DOHH2 (cell line): ENCODE measurements around the gene VPS9D1.

Experiments used
- H3F3A ChIP-seq: fragments of 200-600 bp; sonication (generic), shearing (Covaris generic); 2 replicates; pipeline ENCODE4 v1.6.0; 2016; ENCODE audit warnings: antibody characterized with exemption, mild to moderate bottlenecking; ENCODE audit not compliant: control insufficient read depth, insufficient read depth
- H3K27ac ChIP-seq: fragments of 200-600 bp; sonication (generic); 2 replicates; pipeline ENCODE4 v1.5.1; 2014; ENCODE audit warnings: low read depth, mild to moderate bottlenecking, low read length, moderate library complexity
- H3K27me3 ChIP-seq: fragments of 200-600 bp; sonication (generic); 2 replicates; pipeline ENCODE4 v1.6.1; 2014; ENCODE audit warnings: mild to moderate bottlenecking, low read length, mixed read lengths; ENCODE audit not compliant: control insufficient read depth
- H3K36me3 ChIP-seq: fragments of 200-600 bp; sonication (generic); 2 replicates; pipeline ENCODE4 v1.6.1; 2014; ENCODE audit warnings: mild to moderate bottlenecking, low read length, moderate library complexity, mixed read lengths; ENCODE audit not compliant: control insufficient read depth
- H3K4me1 ChIP-seq: fragments of 200-600 bp; sonication (generic); 2 replicates; pipeline ENCODE4 v1.6.1; 2014; ENCODE audit warnings: mild to moderate bottlenecking, low read length, mixed read lengths; ENCODE audit not compliant: control insufficient read depth
- H3K4me2 ChIP-seq: fragments of 200-600 bp; sonication (generic); 2 replicates; pipeline ENCODE4 v1.6.0; 2014; ENCODE audit warnings: mild to moderate bottlenecking, low read length, moderate library complexity
- H3K4me3 ChIP-seq: fragments of 200-600 bp; sonication (generic); 2 replicates; pipeline ENCODE4 v1.5.1; 2014; ENCODE audit warnings: mild to moderate bottlenecking, low read length, mixed read lengths
- H3K79me2 ChIP-seq: fragments of 200-600 bp; sonication (generic); 2 replicates; pipeline ENCODE4 v1.6.1; 2014; ENCODE audit warnings: mild to moderate bottlenecking, low read length, mixed read lengths; ENCODE audit not compliant: control insufficient read depth
- H3K9me2 ChIP-seq: fragments of 200-600 bp; sonication (generic); replicated peaks from 2 replicates; pipeline ENCODE4 v1.6.1; 2014; ENCODE audit warnings: mild to moderate bottlenecking, low read length, mixed read lengths; ENCODE audit not compliant: control insufficient read depth
- H3K9me3 ChIP-seq: fragments of 200-600 bp; sonication (generic); 2 replicates; pipeline ENCODE4 v1.6.1; 2014; ENCODE audit warnings: antibody characterized with exemption, low read length, mixed read lengths; ENCODE audit not compliant: control insufficient read depth, insufficient read depth
- H4K20me1 ChIP-seq: fragments of 200-600 bp; sonication (generic); 2 replicates; pipeline ENCODE4 v1.6.0; 2014; ENCODE audit warnings: low read depth, mild to moderate bottlenecking, antibody characterized with exemption, low read length, moderate library complexity; ENCODE audit not compliant: control insufficient read depth, insufficient read depth
- EZH2phosphoT487 ChIP-seq: fragments of 200-600 bp; sonication (generic); IDR thresholded peaks from 2 replicates; pipeline ENCODE4 v1.6.1; 2017; ENCODE audit warnings: borderline replicate concordance, mild to moderate bottlenecking, antibody characterized with exemption, low read length, moderate library complexity, mixed read lengths
- TF ChIP-seq, protein P1 (sequence below): fragments of 200-600 bp; sonication (generic); IDR thresholded peaks from one replicate; pipeline ENCODE4 v1.5.1; 2014; ENCODE audit warnings: antibody characterized with exemption, mild to moderate bottlenecking, low read depth, low read length; ENCODE audit not compliant: poor library complexity, severe bottlenecking

The VPS9D1 gene

DNA sequence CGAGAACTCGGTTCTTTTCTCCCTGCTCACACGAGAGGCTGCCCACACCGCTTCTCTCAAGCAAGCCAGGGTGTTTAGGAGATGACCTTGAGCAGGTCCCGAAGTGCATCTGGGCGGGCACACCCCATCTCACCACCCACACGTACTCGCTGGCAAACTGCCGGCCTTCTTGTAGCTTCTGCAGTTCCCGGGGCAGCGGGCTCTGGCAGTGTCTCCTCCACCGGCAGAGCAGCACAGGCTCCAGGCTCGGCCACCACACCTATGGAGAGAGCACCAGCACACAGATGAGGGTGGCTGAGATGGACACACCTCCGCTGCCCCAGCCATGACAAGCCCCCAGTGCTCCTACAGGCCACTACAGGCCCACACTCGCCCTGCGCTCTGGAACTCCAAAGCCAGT is 24.1 kb upstream of the VPS9D1 start:
- no peaks in the 10 kb centered on the region for H3K79me2 ChIP-seq
- 0 out of 2 replicates have a peak, but pooled peaks cover 4% of the 10 kb centered on the region for H3F3A ChIP-seq
- H3K4me2 ChIP-seq, result no peak overlapping the region
- TF ChIP-seq, protein P1, sequence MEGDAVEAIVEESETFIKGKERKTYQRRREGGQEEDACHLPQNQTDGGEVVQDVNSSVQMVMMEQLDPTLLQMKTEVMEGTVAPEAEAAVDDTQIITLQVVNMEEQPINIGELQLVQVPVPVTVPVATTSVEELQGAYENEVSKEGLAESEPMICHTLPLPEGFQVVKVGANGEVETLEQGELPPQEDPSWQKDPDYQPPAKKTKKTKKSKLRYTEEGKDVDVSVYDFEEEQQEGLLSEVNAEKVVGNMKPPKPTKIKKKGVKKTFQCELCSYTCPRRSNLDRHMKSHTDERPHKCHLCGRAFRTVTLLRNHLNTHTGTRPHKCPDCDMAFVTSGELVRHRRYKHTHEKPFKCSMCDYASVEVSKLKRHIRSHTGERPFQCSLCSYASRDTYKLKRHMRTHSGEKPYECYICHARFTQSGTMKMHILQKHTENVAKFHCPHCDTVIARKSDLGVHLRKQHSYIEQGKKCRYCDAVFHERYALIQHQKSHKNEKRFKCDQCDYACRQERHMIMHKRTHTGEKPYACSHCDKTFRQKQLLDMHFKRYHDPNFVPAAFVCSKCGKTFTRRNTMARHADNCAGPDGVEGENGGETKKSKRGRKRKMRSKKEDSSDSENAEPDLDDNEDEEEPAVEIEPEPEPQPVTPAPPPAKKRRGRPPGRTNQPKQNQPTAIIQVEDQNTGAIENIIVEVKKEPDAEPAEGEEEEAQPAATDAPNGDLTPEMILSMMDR, result no peak
- TF ChIP-seq EZH2phosphoT487, result no peak
- H3K4me1 ChIP-seq, result no peaks in the 10 kb centered on the region
- H3K9me2 ChIP-seq, result no peaks in the 10 kb centered on the region
- no peak overlapping the region for H3K27ac ChIP-seq
- H4K20me1 ChIP-seq, result no peaks in the 10 kb centered on the region
- no peaks in the 10 kb centered on the region for H3K9me3 ChIP-seq
- no peak overlapping the region for H3K4me3 ChIP-seq
- H3K36me3 ChIP-seq, result peaks cover 92% of the 10 kb centered on the region
- H3K27me3 ChIP-seq, result no peaks in the 10 kb centered on the region

DNA sequence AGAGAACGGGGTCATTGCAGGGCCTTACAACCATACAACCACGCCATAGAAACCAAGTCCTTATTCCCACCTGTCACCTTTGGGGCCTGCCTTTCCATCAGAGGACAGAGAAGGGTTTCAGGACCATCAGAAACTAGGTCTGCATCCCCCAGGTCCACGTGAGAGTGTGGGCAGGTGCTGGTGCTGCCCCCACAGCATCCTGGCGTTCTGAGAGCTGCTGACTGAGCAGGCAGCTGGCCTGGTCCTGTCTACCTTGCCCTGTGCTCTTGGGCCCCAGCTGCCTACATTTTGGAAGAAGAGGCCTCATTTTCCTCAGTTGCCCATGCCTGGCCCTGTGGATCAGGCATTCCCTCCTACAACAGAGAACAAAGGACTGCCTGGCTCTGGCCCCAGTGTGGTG is 22.2 kb upstream of the VPS9D1 start:
- Histone ChIP-seq H3F3A (0 out of 2 replicates have a peak, but pooled peaks cover 4% of the 10 kb centered on the region), H3K9me2 (no peaks in the 10 kb centered on the region), H3K4me1 (no peaks in the 10 kb centered on the region), H3K79me2 (peaks cover 13% of the 10 kb centered on the region), H3K27ac (no peak overlapping the region), H3K4me2 (no peak overlapping the region), H3K27me3 (no peaks in the 10 kb centered on the region), H4K20me1 (no peaks in the 10 kb centered on the region; the same call in 1 of the 2 replicates), H3K36me3 (peaks cover 92% of the 10 kb centered on the region), H3K4me3 (no peak overlapping the region), H3K9me3 (no peaks in the 10 kb centered on the region)
- no peak for TF ChIP-seq EZH2phosphoT487
- TF ChIP-seq, protein P1, result no peak

DNA sequence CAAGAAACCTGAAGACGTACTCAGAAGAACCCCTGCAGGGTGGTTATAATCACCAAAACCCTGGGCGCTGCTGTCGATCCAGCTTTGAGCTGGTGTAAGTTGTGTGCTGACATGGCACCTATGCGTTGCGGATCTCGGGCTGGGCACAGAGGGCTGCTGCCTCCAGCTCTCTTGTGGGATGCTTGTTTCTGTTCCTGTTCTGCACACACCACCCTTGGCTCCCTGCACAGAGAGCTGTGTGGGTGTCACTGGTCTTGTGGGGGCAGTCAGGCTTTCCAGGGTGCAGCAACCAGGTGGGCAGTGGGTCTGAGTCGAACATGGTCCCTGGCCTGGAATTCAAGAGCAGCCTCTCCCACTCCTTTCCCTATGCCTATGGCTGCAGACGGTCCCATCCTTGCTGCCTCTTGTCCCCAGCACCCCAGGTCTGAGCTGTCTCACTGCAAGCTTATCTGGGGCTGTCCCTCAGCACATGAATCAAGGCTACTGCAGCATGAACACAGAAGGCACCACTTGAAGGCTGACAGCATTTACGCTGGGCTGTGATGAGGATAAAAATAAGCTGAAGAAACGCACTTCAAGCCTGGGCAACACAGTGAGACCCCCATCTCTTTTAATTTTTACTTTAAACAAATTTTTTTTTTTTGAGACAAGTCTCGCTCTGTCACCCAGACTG is 20.8 kb upstream of the VPS9D1 start:
- Histone ChIP-seq H3K4me3 (no peak overlapping the region), H3F3A (0 out of 2 replicates have a peak, but pooled peaks cover 4% of the 10 kb centered on the region), H3K79me2 (peaks cover 24% of the 10 kb centered on the region), H4K20me1 (peaks cover 10% of the 10 kb centered on the region), H3K4me1 (no peaks in the 10 kb centered on the region), H3K36me3 (peaks cover 94% of the 10 kb centered on the region), H3K27me3 (no peaks in the 10 kb centered on the region), H3K4me2 (no peak overlapping the region), H3K9me3 (no peaks in the 10 kb centered on the region), H3K27ac (no peak overlapping the region), H3K9me2 (no peaks in the 10 kb centered on the region)
- TF ChIP-seq EZH2phosphoT487, result no peak
- TF ChIP-seq, protein P1, result no peak
